ENCODE results near the gene GRAMD4. TPM values are rescaled to one million over a fixed set of nuclear protein-coding genes. Genes with fewer than 3 reads are reported as not detected.
"Not testable (repeated sequence)": the region's sequence is repeated elsewhere in the genome, so short reads cannot be mapped to it uniquely, and the experiment has no call there.

Gene GRAMD4
- total RNA-seq, 1 experiment from 2014 or later = 8.3 TPM

DNA sequence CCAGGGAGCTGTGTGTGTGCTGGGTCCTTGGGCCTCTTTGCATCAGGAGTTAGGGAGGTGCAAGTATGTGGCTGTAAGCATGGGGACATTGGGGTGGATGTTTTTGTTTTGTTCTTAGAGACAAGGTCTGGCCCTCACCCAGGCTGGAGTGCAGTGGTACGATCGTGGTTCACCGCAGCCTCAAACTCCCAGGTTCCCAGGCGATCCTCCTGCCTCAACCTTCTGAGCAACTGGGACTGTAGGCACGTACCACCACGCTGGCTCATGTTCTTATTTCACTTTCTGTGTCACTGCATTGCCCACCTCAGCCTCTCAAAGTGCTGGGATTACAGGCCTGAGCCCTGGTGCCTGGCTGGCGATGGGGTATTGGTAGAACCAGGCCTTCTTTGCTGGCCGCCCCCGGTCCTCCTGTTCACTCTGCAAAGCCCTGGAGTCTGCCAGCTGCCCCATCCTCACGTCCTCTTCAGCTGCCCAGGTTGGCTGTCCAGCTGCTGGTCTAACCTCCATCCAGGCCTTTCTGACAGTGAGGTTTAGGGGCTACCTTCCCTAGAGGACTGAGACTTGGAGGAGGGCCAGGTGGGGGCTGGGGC lies 851 bp upstream of the GRAMD4 start:
- no peak for DNase-seq (ENCODE audit: low read depth)

DNA sequence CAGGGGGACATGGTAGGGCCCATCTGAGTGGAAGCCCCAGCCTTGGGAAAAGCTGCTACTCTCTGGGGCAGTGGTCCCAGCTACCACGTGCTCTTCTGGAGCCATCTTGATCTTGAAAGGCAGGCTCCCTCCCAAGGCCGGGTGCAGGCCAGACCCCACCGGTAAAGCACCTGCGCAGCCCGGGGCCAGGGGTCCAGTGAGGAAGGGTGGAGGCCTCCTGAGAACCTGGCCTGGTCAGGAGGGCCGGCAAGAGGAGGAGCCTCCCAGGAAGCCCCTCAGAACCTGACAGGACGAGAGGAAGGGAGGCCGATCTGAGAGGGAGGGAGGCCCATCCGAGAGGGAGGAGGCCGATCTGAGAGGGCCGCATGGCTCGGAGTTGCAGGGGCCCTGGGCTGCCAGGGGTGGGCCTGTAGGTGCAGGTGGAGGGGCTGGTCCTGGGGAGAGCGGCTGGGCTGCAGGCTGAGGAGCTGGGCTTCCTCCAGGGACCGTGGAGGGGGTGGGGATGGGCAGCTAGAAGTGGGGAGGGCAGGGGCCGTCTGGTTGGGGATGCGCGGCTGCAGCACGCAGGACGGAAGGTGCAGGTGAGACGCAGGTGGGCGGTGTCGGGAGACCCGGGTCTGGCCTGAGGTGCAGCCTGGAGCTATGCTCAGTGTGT lies 529 bp downstream of the GRAMD4 start:
- no peak for DNase-seq (ENCODE audit: low read depth)

DNA sequence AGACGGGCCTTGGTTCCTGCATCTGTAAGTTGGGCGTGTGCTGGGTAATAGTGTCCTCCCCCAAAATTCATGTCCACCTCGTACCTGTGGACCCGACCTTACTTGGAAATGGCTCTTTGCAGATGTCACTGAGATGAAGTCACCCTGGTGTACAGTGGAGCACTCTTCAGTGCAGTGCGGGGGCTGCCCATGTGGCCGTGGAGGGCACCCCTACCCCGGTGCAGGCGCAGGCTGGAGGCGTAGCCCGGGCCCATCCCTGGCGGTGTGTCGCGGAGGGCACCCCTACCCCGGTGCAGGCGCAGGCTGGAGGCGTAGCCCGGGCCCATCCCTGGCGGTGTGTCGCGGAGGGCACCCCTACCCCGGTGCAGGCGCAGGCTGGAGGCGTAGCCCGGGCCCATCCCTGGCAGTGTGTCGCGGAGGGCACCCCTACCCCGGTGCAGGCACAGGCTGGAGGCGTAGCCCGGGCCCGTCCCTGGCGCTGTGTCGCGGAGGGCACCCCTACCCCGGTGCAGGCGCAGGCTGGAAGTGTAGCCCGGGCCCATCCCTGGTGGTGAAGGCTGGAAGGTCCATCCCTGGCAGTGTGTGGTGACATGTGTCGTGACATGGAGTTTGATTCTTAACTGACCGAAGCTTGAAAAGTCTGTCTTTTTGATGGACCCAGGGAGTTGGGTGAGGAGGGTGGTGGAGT lies 1.2 kb downstream of the GRAMD4 start:
- DNase-seq (ENCODE audit: low read depth) = not testable (repeated sequence)

DNA sequence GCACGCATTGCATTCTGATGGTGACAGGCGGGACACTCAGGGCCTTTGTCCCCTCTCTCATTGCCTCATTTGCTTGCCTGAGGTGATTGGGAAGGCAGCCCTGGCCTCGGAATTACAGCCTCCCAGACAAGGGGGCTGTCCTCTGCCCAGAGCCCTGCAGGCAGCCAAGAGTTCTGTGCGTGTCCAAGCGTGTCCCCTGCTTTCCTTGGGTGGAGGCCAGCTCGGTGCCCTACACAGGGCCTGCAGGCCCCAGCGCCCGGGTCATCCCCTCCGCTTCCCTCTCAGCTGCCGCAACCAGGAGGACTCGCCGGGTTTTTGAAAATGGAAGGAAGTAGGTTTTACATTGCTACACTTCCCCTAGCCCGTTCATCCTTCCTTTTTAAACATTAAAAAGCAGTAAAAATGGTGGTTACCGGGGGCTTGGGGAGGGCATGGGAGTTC lies 1.9 kb downstream of the GRAMD4 start:
- no peak for DNase-seq (ENCODE audit: low read depth)

DNA sequence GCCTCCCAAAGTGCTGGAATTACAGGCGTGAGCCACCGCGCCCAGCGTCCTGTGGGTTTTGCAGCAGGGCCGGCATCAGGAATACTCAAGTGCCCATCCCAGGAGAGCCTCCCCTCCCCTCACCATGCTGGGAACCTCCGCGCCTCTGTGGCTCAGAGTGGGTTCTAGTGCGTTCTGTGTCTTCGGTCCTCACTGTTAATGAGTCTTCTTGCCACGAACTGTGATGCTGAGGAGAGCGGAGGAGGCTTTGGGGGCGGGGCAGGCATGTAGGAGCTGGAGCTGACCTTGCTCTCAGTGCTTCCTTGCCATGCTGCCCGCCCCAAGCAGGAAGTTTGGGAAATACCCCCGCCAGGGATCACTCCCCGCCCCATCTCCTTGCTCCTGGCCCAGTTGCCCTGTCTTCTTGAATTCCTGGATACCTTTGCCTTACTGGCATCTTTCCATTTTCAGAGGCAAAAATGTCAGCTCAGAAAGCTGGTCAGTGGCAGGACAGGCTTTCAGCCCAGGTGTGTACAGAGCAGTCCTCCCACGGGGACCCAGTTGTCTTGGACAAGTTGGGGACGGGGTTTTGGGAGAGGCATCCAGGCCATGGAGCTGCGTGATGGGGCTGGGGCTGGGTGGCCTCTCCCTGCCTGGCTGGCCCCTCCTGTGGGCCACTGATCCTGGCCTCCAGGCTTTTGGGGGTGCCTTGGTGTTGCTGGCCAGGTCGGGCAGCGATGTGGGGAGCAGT lies 5.1 kb downstream of the GRAMD4 start:
- DNase-seq (ENCODE audit: low read depth) = no peak

DNA sequence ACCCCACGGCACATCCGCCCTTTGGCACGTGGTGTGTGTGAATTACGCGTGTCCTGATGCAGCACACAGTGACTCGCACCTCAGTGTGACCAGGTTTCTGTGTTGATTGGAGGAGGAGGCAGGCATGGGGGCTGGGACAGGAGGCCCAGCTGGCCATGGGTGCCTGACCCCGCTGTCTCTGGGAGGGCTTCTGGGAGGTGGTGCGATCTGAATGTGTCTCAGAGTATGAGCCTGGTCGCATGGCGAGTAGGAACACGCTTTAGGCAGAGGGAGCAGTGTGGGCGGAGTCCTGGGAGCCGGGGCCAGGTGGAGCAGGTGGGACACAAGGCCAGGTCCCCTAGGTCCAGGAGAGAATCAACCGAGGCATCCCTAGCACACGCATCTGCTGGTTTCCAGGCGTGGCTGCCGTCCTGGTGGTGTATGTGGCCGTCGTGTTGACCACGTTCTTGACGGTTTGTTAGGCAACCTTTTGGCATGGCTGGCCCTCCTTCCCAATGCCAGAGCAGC lies 5.7 kb downstream of the GRAMD4 start:
- DNase-seq (ENCODE audit: low read depth) = no peak

DNA sequence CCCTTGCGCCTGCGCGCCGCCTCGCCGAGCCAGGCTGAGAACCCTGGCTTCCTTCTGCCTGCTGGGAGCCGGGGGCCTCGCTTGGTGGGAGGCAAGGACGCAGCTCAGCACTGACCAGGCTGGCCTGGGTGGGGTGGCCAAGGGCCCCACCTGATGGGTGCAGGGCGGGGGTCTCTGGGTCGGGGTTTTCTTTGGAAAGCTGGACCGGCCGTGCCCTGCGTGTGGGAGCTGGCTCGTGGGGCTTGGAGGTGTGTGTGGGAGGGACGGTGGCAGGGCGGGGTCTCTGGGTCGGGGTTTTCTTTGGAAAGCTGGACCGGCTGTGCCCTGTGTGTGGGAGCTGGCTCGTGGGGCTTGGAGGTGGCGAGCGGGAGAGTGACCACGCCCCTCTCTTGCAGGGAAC lies 6.2 kb downstream of the GRAMD4 start:
- no peak for DNase-seq (ENCODE audit: low read depth)

DNA sequence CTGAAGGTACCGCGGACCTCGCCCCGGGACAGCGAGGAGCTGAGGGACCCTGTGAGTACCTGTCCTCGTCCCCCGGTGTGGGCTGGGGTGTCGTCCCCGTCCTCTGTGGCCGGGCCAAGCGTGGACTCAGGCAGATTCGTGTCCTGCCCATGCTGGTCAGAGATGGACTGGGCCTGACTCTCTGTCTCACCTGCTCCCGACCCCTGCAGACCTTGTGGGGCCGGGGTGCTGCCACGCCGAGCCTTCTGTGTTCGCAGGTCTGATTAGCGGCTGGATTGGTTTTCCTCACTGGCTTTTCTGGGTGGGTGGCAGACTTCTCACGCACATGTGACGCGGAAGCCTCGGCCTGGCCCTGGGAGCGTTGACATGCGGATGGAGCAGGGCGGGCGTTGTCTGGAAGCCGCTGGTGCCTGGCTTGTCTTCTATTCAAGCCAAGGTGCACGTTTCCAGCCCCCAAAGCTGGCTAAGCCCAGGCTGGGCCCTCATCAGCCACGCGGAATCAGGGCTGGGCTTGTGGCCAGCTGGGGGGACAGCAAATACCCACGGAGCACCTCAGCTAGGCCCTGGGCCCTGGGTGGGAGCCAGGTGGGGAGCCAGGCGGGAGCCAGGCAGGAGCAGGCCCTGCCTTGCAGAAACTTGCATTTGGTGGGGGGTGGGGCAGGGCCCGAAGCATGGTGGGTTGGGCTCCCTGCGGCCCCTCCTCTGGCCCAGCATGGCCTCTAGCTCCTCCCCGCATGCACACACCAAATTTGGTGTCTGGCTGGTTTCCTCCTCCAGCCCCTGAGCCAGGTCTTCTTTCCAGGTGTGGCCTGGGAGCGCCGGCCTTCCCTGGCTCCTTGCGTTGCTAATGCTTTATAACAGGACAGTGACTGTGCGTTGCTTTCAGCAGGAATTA lies 7.0 kb downstream of the GRAMD4 start:
- DNase-seq (ENCODE audit: low read depth) = no peak

DNA sequence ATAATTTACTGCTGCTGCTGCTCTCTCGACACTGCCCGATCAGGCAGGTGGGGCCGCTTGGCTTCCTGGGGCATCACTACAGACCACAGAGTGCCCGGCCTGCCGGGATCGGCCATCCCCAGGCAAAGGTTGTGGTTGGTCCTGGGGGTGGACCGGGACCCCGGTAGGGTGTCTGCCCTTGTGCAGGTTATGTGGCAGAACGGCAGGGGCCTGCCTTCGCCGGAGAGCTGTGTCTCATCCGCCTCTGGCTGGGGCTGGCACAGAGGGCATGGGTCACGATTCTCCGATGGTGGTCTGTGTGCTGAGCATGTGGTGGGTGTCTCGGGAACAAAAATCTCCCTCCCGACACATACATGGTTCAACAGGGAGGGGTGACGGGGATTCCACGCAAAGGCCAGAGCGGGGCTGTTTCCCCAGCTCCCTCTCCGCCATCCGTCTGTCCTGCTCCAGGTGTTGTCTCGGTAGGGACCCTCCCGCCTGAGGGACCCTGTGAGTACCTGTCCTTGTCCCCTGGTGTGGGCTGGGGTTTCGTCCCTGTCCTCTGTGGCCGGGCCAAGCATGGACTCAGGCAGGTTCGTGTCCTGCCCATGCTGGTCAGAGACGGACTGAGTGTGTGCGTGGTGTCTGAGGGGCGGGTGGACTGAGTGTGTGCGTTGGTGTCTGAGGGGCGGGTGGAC lies 7.8 kb downstream of the GRAMD4 start:
- no peak for DNase-seq (ENCODE audit: low read depth)

DNA sequence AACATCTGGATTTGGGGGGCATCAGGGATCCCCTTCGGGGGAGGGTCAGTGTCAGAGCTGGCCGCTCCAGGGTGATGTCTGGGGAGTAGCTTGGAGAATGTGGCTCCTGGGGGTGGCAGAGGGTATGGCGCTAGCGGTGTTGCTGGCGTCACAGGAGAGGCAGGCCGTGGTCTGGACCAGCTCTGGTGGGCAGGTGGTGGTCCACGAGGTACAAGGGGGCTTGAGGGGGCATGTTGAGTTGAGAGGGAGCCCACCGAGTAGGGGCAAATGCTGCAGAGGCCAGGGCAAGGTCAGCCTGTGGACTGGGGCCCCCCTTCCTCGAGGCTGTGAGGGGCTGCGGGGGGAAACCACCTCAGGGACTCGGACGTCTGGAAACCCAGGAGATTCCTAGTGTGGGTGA lies 8.6 kb downstream of the GRAMD4 start:
- no peak for DNase-seq (ENCODE audit: low read depth)

DNA sequence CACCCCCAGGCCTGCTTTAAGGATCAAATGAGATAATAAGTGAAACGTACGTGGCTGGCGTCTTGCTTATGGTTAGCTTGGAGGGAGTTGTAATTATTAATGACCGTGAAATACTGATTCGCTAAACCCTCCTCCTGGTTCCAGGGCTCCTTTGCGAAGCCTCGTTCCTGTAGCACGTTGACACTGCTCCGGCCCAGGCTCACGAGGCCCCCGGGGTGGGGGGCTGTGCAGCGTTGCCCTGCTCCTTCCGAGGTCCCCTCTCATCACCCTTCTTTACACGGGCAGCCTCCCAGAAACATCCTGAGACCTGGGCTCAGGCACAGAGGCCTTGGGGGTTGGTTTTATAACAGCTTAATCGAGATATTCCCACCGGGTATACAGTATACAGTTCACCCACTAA lies 9.1 kb downstream of the GRAMD4 start:
- DNase-seq (ENCODE audit: low read depth) = no peak

DNA sequence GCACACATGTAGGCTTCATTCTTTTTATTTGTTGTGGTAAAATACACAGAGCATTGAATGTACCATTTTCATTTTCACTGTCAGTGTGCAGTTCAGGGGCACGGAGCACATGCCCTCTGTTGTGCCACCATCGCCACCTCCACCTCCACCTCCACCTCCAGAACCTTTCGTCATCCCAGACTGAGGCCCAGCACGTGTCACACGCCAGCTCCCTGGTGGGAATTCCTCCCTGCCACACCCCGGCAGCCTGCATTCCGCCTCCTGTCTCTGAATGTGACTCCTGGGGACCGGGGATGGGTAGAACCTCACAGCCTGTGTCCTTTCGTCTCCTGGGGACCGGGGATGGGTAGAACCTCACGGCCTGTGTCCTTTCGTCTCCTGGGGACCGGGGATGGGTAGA lies 10.9 kb downstream of the GRAMD4 start:
- DNase-seq (ENCODE audit: low read depth) = no peak

DNA sequence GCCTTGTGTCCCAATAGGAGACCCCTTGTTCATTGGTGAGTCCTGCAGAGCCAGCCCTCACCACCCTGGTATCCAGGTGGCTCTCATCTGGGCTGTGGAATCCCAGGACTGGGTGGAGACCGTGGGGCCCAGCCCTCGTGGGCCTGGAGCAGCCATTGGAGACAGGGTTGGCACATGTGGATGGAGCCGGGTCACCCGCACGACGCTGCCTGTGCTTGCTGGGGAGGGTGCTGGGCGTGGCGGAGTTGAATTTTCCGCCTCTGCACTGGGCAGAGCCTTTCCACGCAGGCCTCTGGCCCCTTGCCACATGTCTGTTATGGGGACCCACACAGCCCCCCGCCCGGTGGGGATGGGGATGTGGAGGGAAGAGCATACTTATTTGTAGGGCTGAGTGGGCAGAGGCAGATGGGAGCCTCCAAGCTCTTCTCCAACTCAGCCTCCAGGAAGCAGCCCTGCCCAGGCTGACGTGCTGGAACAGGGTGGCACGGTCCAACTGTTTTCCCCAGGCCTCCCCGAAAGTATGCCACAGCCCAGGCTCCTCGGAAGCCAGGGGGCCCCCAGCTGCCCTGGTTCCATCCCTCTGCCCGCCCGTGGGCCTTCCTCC lies 12.6 kb downstream of the GRAMD4 start:
- no peak for DNase-seq (ENCODE audit: low read depth)

DNA sequence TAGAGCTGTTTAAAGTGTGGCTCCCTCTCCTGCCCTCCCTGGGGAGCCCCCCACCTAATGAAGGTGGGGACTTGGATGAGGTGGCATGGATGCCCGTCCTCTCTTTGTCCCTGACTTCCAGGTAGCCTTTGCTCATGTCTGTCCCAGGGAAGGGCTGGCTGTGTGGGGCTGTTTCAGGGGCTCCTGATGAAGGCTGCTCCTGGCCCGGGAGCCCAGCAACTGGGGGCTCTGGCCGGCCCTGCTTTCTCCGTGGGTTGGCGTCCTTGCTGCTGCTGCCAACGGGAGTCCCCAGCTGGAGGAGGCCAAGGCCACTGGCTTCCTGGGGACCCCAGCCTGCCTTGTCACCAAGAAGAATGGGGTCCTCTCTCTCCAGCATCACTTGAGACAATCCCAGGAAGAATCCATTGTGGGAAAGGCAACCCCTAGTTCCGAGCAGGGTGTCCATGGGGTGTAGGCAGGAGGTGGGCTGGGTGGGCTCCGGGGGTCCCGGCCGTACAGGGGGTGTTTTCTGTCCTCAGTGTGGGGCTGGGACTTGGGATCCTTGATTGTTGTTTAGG lies 13.2 kb downstream of the GRAMD4 start:
- no peak for DNase-seq (ENCODE audit: low read depth)

DNA sequence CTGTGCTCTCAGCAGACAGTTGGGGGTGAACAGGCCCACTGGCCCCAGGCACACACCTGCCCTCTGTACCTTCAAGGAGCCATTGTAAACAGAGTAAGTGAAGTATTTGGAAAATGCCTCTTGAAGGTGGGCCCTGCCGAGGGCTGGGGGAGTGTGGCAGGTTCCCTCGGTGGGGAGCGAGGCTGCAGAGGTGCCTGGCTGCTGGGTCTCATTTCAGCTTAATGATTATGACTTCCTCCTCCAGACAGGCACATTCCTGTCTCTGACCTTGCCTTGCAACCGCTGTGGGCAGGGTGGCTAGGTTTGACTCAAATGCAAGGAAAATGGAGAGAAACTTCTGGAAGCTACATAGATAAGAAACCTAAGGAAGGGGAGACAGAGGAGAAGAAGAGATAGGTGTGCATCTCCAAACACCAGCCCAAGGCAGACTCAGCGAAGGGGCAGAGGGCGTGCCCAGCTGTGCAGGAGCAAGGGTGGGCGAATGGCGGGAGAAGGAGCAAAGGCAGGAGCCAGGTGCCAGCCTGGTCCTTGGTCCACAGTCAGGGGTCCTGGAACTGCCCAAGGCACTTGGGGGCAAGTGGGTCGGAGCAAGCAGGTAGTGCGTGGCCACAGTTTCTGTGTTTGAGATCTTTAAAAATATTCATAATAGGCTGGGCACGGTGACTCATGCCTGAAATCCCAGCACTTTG lies 14.0 kb downstream of the GRAMD4 start:
- DNase-seq (ENCODE audit: low read depth) = no peak

DNA sequence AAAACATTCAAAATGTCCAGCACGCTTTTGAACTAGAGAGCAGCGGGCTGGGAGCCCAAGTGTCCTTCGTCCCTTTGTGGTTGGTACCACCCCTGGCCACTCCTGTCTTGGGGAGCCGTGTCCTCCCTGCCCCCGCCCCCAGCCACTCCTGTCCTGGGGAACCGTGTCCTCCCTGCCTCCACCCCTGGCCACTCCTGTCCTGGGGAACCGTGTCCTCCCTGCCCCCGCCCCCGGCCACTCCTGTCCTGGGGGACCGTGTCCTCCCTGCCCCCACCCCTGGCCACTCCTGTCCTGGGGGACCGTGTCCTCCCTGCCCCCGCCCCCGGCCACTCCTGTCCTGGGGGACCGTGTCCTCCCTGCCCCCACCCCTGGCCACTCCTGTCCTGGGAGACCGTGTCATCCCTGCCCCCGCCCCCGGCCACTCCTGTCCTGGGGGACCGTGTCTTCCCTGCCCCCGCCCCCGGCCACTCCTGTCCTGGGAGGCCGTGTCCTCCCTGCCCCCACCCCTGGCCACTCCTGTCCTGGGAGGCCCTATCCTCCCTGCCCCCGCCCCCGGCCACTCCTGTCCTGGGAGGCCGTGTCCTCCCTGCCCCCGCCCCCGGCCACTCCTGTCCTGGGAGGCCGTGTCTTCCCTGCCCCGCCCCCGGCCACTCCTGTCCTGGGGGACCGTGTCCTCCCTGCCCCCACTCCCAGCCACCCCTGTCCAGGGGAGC lies 14.9 kb downstream of the GRAMD4 start:
- not testable (repeated sequence) for DNase-seq (ENCODE audit: low read depth)

DNA sequence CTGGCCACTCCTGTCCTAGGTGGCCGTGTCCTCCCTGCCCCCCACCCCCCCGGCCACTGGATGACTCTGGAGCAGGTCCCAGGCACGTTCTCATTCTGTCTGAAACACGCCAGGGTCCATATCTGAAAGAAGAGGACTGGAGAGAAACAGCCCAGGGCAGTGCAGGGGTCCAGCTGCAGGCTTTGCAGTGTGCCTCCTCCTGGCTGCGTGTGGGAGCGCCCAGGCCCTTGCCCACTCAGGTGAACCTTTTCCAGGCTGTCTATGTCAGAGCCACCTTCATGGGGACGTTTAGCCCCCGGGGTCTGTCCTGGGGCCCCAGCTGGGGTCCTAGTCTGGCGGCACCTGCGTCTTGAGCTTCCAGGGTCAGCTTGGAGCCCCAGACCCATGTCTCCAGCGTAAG lies 15.6 kb downstream of the GRAMD4 start:
- no peak for DNase-seq (ENCODE audit: low read depth)

DNA sequence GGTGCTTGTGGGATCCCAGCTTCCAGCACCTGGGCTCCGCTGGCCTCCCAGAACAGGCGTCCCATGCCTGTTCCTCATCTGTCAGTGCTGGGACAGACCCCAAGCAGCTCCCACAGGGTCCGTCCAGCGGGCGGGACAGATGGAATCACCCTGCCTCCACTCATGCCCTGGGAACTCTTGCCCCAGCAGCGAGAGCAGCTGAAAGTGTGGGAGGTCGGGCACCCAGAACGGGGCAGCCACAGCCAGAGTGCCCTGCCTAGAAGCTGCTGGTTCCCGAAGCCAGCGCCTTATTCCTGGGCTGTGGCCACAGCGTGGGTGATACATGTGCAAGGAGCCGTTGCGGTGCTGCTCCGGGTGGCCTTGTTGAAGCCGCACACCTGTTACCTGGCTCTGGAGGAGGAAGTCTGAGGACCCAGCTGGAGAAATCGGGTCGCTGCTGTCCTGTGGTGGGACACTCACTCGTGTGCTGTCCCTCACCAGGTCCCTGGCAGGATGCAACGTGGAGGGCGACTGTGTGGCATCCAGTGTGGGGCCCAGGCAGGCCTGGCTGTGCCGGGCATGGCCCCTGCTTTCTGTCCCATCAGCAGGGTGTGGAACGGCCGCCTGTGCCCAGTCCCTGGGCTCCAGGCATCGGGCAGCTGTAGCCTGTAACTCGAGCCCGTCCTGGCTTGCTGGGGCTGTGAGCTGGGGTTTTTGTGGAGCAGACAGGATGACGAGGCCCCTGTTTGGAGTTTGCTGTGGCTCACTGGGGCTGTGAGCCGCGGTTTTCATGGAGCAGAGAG lies 16.2 kb downstream of the GRAMD4 start:
- no peak for DNase-seq (ENCODE audit: low read depth)

Data from Daoy (cell line).